HepG2 (cell line): Measurements from ENCODE around the gene ZKSCAN4. TPM values are rescaled to one million over a fixed set of nuclear protein-coding genes. Genes with fewer than 3 reads are reported as not detected.
A peak's percentile ranks its signal among the peaks of the same experiment; 100 is the strongest.

Experiments
- DNMT1 ChIP-seq: sonication (generic); formaldehyde crosslinking; IDR thresholded peaks from 2 replicates; pipeline ENCODE4 v1.5.1; 2020; ENCODE audit warnings: mild to moderate bottlenecking, missing genetic modification reagents
- EHMT2 ChIP-seq: fragments of 200-600 bp; sonication (generic); IDR thresholded peaks from 2 replicates; pipeline ENCODE4 v1.7.0; 2017; ENCODE audit warnings: antibody characterized with exemption, low read depth, low read length, borderline replicate concordance
- FOXP1 ChIP-seq, 2 experiments: fragments of 450-650 bp in 1 of 2; IDR thresholded peaks; 2 replicates each; pipeline ENCODE4 v1.6.1; 2017 to 2018; ENCODE audit warnings: antibody characterized with exemption in 1 of 2
- GTF3A ChIP-seq: sonication (generic); formaldehyde crosslinking; conservative IDR thresholded peaks from 2 replicates; pipeline ENCODE4 v1.4.0; 2020; ENCODE audit warnings: mild to moderate bottlenecking, missing genetic modification reagents
- HMG20B ChIP-seq: conservative IDR thresholded peaks from 2 replicates; pipeline ENCODE4 v1.6.1; 2016; ENCODE audit warnings: missing genetic modification reagents, missing compliant biosample characterization
- HNF4G ChIP-seq, 2 experiments: sonication (generic) in 1 of 2; formaldehyde crosslinking in 1 of 2; IDR thresholded peaks; 2 replicates each; pipeline versions ENCODE4 v1.4.0 to v1.6.1; 2011 to 2020; ENCODE audit warnings: borderline replicate concordance in 2 of 2, low read depth in 2 of 2, mild to moderate bottlenecking in 2 of 2, low read length in 1 of 2, missing genetic modification reagents in 1 of 2, moderate library complexity in 1 of 2
- NFRKB ChIP-seq: fragments of 450-650 bp; IDR thresholded peaks from 2 replicates; pipeline ENCODE4 v1.6.1; 2017
- NR2C2 ChIP-seq: sonication (generic); formaldehyde crosslinking; IDR thresholded peaks from 2 replicates; pipeline ENCODE4 v1.4.0; 2020; ENCODE audit warnings: missing genetic modification reagents, mild to moderate bottlenecking, moderate library complexity, borderline replicate concordance
- SATB2 ChIP-seq: sonication (generic); formaldehyde crosslinking; IDR thresholded peaks from 2 replicates; pipeline ENCODE4 v1.5.0; 2020; ENCODE audit warnings: missing genetic modification reagents
- SIN3A ChIP-seq: IDR thresholded peaks from 2 replicates; pipeline ENCODE4 v1.6.1; 2011; ENCODE audit warnings: low read depth, mild to moderate bottlenecking, control low read depth, low read length, borderline replicate concordance
- SIX1 ChIP-seq: sonication (generic); formaldehyde crosslinking; IDR thresholded peaks from 2 replicates; pipeline ENCODE4 v1.4.0; 2020; ENCODE audit warnings: missing genetic modification reagents, borderline replicate concordance
- XBP1 ChIP-seq: sonication (generic); formaldehyde crosslinking; IDR thresholded peaks from 2 replicates; pipeline ENCODE4 v1.5.0; 2020; ENCODE audit warnings: missing genetic modification reagents
- ZBTB7A ChIP-seq: sonication (generic); formaldehyde crosslinking; IDR thresholded peaks from 2 replicates; pipeline ENCODE4 v1.8.0; 2022; ENCODE audit warnings: mild to moderate bottlenecking, missing genetic modification reagents
- ZFY ChIP-seq: sonication (generic); formaldehyde crosslinking; IDR thresholded peaks from 2 replicates; pipeline ENCODE4 v1.4.0; 2020; ENCODE audit warnings: missing genetic modification reagents
- ZNF713 ChIP-seq: sonication (generic); formaldehyde crosslinking; IDR thresholded peaks from 2 replicates; pipeline ENCODE4 v1.4.0; 2020; ENCODE audit warnings: mild to moderate bottlenecking, missing genetic modification reagents
- ZNF777 ChIP-seq: sonication (generic); formaldehyde crosslinking; IDR thresholded peaks from 2 replicates; pipeline ENCODE4 v1.4.0; 2020; ENCODE audit warnings: missing genetic modification reagents
- polyA plus RNA-seq, 8 experiments: library from polyadenylated mRNA; depleted of rRNA in 3 of 8; stranded (reverse) in 7 of 8; unstranded in 1 of 8; fragments of >200 nt; fragmentation: Illumina TruSeq in 4 of 8; extraction: Trizol in 4 of 8; gene quantifications; 2 replicates each; pipeline versions ENCODE4 v1.2.1 to v1.2.3, GENCODE V29; 2011 to 2016; ENCODE audit warnings: low read depth in 4 of 8, missing spikeins in 1 of 8, mixed read lengths in 1 of 8; ENCODE audit not compliant: insufficient read depth in 1 of 8
- total RNA-seq, 5 experiments: library from RNA; depleted of rRNA; stranded (reverse); fragments of >200 nt; fragmentation: Illumina TruSeq; extraction: Trizol; gene quantifications; 2 replicates each; pipeline ENCODE4 v1.2.3, GENCODE V29; 2016; ENCODE audit warnings: low read depth in 1 of 5
- TF ChIP-seq, protein P1 (sequence below): sonication (generic); formaldehyde crosslinking; conservative IDR thresholded peaks from 2 replicates; pipeline ENCODE4 v1.4.0; 2020; ENCODE audit warnings: mild to moderate bottlenecking, missing genetic modification reagents, moderate library complexity
- TF ChIP-seq, protein P2 (sequence below): sonication (generic); formaldehyde crosslinking; IDR thresholded peaks from 2 replicates; pipeline ENCODE4 v1.4.0; 2020; ENCODE audit warnings: low read depth, mild to moderate bottlenecking, missing genetic modification reagents
- TF ChIP-seq, protein P3 (sequence below): sonication (generic); formaldehyde crosslinking; IDR thresholded peaks from 2 replicates; pipeline ENCODE4 v1.4.0; 2020; ENCODE audit warnings: mild to moderate bottlenecking, missing genetic modification reagents

The ZKSCAN4 gene
- total and polyA plus RNA-seq, 2 of the 13 experiments (the other 11 are each of a cell fraction or from before 2014, with no cell fraction given), result 2.9 to 7.8 TPM

DNA sequence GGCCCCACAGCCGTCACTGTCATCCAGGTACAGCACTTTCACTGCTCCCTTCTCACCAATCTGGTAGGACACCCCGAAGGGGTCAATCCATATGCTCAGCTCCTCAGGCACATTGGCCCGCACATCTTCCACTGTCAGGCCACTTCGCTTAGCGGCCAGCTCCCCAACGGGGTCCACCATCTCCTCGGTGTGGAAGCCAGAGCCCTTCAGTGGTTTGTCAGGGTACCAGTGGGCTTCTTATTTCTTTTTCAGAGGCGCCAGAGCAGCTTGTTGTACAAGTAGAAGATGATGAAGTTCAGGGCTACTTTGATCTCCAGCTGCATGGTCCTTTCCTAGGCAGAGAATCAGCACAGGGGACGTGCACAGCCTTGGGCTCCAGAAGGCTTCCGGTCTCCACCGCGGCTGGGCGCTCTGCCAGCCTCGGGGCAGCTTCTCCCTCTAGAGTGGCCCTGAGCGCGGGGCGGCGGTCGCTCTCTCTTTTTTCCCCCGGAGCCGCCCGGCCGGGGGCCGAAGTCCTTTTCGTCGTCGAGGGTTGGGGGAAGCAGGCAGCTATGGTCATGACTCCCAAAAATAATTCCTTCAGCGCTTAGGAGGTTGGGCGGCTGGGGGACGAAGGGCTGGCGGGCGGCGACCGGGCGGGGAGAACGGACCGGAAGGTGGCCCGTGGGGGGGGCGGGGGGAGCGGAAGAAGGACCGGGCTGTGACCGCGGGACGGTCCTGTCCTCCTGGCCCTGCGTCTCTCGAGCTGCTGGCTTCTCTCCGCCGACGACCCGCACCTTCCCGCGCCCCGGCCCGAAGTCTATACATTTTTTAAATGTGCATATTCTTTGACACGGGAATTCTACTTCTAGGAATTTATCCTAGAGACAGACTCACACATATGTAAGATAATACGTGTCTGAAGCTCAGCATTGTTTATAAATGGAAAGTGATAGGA, 33.5 kb downstream of the ZKSCAN4 start (continued):
- TF ChIP-seq HNF4G (IDR thresholded peaks at IDR 0.05; ENCODE audit: borderline replicate concordance, low read depth, low read length) (no peak), HNF4G (CRISPR knock-in tag; IDR thresholded peaks at IDR 0.05; ENCODE audit: borderline replicate concordance, low read depth) (no peak), SATB2 (CRISPR knock-in tag) (peak; percentile 78; the same call in 1 of the 2 replicates), FOXP1 (IDR thresholded peaks at IDR 0.05) (no peak), FOXP1 (CRISPR knock-in tag; IDR thresholded peaks at IDR 0.05) (no peak), NR2C2 (CRISPR knock-in tag) (no peak; the same call in 1 of the 2 replicates), ZBTB7A (no peak), SIX1 (CRISPR knock-in tag) (no peak), GTF3A (CRISPR knock-in tag) (no peak), ZNF777 (CRISPR knock-in tag) (peak; percentile 71; the same call in 1 of the 2 replicates), XBP1 (peak; percentile 58; the same call in 1 of the 2 replicates), EHMT2 (0 out of 2 replicates have a peak, but pooled peaks have one; percentile 23), SIN3A (peak; percentile 39; the same call in 1 of the 2 replicates), DNMT1 (CRISPR knock-in tag) (no peak), ZNF713 (CRISPR knock-in tag) (no peak), NFRKB (no peak), ZFY (peak; percentile 71), HMG20B (no peak)
- TF ChIP-seq, protein P1, sequence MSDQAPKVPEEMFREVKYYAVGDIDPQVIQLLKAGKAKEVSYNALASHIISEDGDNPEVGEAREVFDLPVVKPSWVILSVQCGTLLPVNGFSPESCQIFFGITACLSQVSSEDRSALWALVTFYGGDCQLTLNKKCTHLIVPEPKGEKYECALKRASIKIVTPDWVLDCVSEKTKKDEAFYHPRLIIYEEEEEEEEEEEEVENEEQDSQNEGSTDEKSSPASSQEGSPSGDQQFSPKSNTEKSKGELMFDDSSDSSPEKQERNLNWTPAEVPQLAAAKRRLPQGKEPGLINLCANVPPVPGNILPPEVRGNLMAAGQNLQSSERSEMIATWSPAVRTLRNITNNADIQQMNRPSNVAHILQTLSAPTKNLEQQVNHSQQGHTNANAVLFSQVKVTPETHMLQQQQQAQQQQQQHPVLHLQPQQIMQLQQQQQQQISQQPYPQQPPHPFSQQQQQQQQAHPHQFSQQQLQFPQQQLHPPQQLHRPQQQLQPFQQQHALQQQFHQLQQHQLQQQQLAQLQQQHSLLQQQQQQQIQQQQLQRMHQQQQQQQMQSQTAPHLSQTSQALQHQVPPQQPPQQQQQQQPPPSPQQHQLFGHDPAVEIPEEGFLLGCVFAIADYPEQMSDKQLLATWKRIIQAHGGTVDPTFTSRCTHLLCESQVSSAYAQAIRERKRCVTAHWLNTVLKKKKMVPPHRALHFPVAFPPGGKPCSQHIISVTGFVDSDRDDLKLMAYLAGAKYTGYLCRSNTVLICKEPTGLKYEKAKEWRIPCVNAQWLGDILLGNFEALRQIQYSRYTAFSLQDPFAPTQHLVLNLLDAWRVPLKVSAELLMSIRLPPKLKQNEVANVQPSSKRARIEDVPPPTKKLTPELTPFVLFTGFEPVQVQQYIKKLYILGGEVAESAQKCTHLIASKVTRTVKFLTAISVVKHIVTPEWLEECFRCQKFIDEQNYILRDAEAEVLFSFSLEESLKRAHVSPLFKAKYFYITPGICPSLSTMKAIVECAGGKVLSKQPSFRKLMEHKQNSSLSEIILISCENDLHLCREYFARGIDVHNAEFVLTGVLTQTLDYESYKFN (CRISPR knock-in tag), result peak; percentile 49; the same call in 1 of the 2 replicates
- TF ChIP-seq, protein P2, sequence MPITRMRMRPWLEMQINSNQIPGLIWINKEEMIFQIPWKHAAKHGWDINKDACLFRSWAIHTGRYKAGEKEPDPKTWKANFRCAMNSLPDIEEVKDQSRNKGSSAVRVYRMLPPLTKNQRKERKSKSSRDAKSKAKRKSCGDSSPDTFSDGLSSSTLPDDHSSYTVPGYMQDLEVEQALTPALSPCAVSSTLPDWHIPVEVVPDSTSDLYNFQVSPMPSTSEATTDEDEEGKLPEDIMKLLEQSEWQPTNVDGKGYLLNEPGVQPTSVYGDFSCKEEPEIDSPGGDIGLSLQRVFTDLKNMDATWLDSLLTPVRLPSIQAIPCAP (CRISPR knock-in tag), result no peak
- TF ChIP-seq, protein P3, sequence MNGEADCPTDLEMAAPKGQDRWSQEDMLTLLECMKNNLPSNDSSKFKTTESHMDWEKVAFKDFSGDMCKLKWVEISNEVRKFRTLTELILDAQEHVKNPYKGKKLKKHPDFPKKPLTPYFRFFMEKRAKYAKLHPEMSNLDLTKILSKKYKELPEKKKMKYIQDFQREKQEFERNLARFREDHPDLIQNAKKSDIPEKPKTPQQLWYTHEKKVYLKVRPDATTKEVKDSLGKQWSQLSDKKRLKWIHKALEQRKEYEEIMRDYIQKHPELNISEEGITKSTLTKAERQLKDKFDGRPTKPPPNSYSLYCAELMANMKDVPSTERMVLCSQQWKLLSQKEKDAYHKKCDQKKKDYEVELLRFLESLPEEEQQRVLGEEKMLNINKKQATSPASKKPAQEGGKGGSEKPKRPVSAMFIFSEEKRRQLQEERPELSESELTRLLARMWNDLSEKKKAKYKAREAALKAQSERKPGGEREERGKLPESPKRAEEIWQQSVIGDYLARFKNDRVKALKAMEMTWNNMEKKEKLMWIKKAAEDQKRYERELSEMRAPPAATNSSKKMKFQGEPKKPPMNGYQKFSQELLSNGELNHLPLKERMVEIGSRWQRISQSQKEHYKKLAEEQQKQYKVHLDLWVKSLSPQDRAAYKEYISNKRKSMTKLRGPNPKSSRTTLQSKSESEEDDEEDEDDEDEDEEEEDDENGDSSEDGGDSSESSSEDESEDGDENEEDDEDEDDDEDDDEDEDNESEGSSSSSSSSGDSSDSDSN (CRISPR knock-in tag), result peak; percentile 55; the same call in 1 of the 2 replicates
